GM18526 (cell line): ENCODE data around the gene NPR3.

ENCODE experiments used
- POLR2A ChIP-seq: IDR thresholded peaks from 3 replicates; pipeline ENCODE4 v1.6.1; 2011; ENCODE audit not compliant: insufficient read length; ENCODE audit errors: extremely low read depth

Gene NPR3

GRCh38 chr5:32812399-32812798 lies 101.3 kb downstream of the NPR3 start:
- TF ChIP-seq POLR2A: no peak

- TF ChIP-seq POLR2A: no peak
Measured at GRCh38 chr5:32814141-32814540, 103.0 kb downstream of the NPR3 start.

GRCh38 chr5:32814620-32815019 lies 103.5 kb downstream of the NPR3 start:
- TF ChIP-seq POLR2A: no peak

GRCh38 chr5:32827981-32828380 lies 116.9 kb downstream of the NPR3 start:
- no peak for TF ChIP-seq POLR2A

GRCh38 chr5:32828492-32828891 lies 117.4 kb downstream of the NPR3 start:
- no peak for TF ChIP-seq POLR2A

- TF ChIP-seq POLR2A: no peak
Measured at GRCh38 chr5:32831624-32832023, 120.5 kb downstream of the NPR3 start.

- no peak for TF ChIP-seq POLR2A
Measured at GRCh38 chr5:32833127-32833526, 122.0 kb downstream of the NPR3 start.

- TF ChIP-seq POLR2A: no peak
Measured at GRCh38 chr5:32833663-32834062, 122.5 kb downstream of the NPR3 start.

GRCh38 chr5:32834251-32834650 lies 123.1 kb downstream of the NPR3 start:
- TF ChIP-seq POLR2A: no peak

GRCh38 chr5:32836176-32836575 lies 125.1 kb downstream of the NPR3 start:
- no peak for TF ChIP-seq POLR2A

- no peak for TF ChIP-seq POLR2A
Measured at GRCh38 chr5:32837211-32837610, 126.1 kb downstream of the NPR3 start.

GRCh38 chr5:32839106-32839505 lies 128.0 kb downstream of the NPR3 start:
- no peak for TF ChIP-seq POLR2A

GRCh38 chr5:32840606-32841005 lies 129.5 kb downstream of the NPR3 start:
- TF ChIP-seq POLR2A: no peak
